Gastroesophageal sphincter (tissue), 3 donors: ENCODE measurements around the gene CMC1.

Experiments
- CTCF ChIP-seq, 4 experiments: fragments of 200-600 bp in 2 of 4; fragments of 450-650 bp in 2 of 4; sonication (generic) in 1 of 4; IDR thresholded peaks; one replicate each; pipeline ENCODE4 v1.5.1; 2017 to 2019; ENCODE audit warnings: antibody characterized with exemption in 4 of 4, mild to moderate bottlenecking in 2 of 4, moderate library complexity in 2 of 4
- EP300 ChIP-seq: sonication (generic); formaldehyde crosslinking; IDR thresholded peaks from one replicate; pipeline ENCODE4 v1.6.1; 2017; ENCODE audit warnings: antibody characterized with exemption, mild to moderate bottlenecking
- POLR2A ChIP-seq, 2 donors: fragments of 450-650 bp; IDR thresholded peaks; one replicate each; pipeline ENCODE4 v1.6.1; 2017; ENCODE audit warnings: antibody characterized with exemption in 2 of 2, mild to moderate bottlenecking in 2 of 2, moderate library complexity in 1 of 2
- POLR2AphosphoS5 ChIP-seq: sonication (generic); formaldehyde crosslinking; IDR thresholded peaks from one replicate; pipeline ENCODE4 v1.6.1; 2017; ENCODE audit warnings: antibody characterized with exemption

GRCh38 chr3:28335246-28335645, 93.8 kb downstream of the CMC1 start:
- TF ChIP-seq CTCF (IDR thresholded peaks at IDR 0.05) (no peak), EP300 (no peak), POLR2A (IDR thresholded peaks at IDR 0.05) (no peak), POLR2AphosphoS5 (no peak)
